HG03135 (cell line): Measurements from ENCODE around the gene AKAIN1.

ENCODE experiments used
- ATAC-seq: cut with Tn5 transposase; IDR thresholded peaks from one replicate; pipeline ENCODE4 v1.9.1; 2021; ENCODE audit warnings: mild to moderate bottlenecking, moderate library complexity; ENCODE audit not compliant: unreplicated experiment

Gene AKAIN1

GRCh38 chr18:5162111-5162510, 34.9 kb downstream of the AKAIN1 start:
- no peak for ATAC-seq

- no peak for ATAC-seq
These were observed 38.0 kb downstream of the AKAIN1 start for GRCh38 chr18:5159080-5159479.

GRCh38 chr18:5158587-5158986, 38.5 kb downstream of the AKAIN1 start:
- ATAC-seq = no peak

GRCh38 chr18:5158172-5158571, 38.9 kb downstream of the AKAIN1 start:
- no peak for ATAC-seq

GRCh38 chr18:5155907-5156287, 41.2 kb downstream of the AKAIN1 start:
- no peak for ATAC-seq

GRCh38 chr18:5155218-5155906, 41.7 kb downstream of the AKAIN1 start:
- no peak for ATAC-seq

- ATAC-seq = no peak
These were observed 44.6 kb downstream of the AKAIN1 start for GRCh38 chr18:5152343-5153020.

GRCh38 chr18:5150894-5151293, 46.2 kb downstream of the AKAIN1 start:
- ATAC-seq = no peak

GRCh38 chr18:5146093-5146492, 51.0 kb downstream of the AKAIN1 start:
- ATAC-seq = no peak

GRCh38 chr18:5145168-5145825, 51.8 kb downstream of the AKAIN1 start:
- ATAC-seq = no peak

GRCh38 chr18:5144629-5145028, 52.4 kb downstream of the AKAIN1 start:
- no peak for ATAC-seq

GRCh38 chr18:5142859-5143258, 54.2 kb downstream of the AKAIN1 start:
- no peak for ATAC-seq

- ATAC-seq = no peak
These were observed 54.9 kb downstream of the AKAIN1 start for GRCh38 chr18:5142131-5142530.

- ATAC-seq = no peak
These were observed 59.8 kb downstream of the AKAIN1 start for GRCh38 chr18:5137261-5137660.

GRCh38 chr18:5132987-5133386, 64.1 kb downstream of the AKAIN1 start:
- no peak for ATAC-seq

- no peak for ATAC-seq
These were observed 74.8 kb downstream of the AKAIN1 start for GRCh38 chr18:5122272-5122671.

- ATAC-seq = no peak
These were observed 86.8 kb downstream of the AKAIN1 start for GRCh38 chr18:5110266-5110665.

GRCh38 chr18:5107988-5108387, 89.1 kb downstream of the AKAIN1 start:
- ATAC-seq = no peak

- no peak for ATAC-seq
These were observed 90.3 kb downstream of the AKAIN1 start for GRCh38 chr18:5106730-5107129.

- ATAC-seq = no peak
These were observed 92.8 kb downstream of the AKAIN1 start for GRCh38 chr18:5104246-5104645.

GRCh38 chr18:5103693-5104092, 93.4 kb downstream of the AKAIN1 start:
- ATAC-seq = no peak

GRCh38 chr18:5103286-5103685, 93.8 kb downstream of the AKAIN1 start:
- ATAC-seq = no peak
